GM23248 (cell line): ENCODE data around the gene PRDX3.

ENCODE experiments used
- EZH2 ChIP-seq: fragments of 200-600 bp; sonication (generic); IDR thresholded peaks from 2 replicates; pipeline ENCODE4 v1.6.1; 2018; ENCODE audit warnings: antibody characterized with exemption, mild to moderate bottlenecking; ENCODE audit not compliant: insufficient read depth, poor library complexity, severe bottlenecking
- EZH2phosphoT487 ChIP-seq: fragments of 200-600 bp; sonication (generic); IDR thresholded peaks from 2 replicates; pipeline ENCODE4 v1.6.1; 2018; ENCODE audit warnings: antibody characterized with exemption, moderate library complexity, mild to moderate bottlenecking, low read depth; ENCODE audit not compliant: insufficient read depth

DNA sequence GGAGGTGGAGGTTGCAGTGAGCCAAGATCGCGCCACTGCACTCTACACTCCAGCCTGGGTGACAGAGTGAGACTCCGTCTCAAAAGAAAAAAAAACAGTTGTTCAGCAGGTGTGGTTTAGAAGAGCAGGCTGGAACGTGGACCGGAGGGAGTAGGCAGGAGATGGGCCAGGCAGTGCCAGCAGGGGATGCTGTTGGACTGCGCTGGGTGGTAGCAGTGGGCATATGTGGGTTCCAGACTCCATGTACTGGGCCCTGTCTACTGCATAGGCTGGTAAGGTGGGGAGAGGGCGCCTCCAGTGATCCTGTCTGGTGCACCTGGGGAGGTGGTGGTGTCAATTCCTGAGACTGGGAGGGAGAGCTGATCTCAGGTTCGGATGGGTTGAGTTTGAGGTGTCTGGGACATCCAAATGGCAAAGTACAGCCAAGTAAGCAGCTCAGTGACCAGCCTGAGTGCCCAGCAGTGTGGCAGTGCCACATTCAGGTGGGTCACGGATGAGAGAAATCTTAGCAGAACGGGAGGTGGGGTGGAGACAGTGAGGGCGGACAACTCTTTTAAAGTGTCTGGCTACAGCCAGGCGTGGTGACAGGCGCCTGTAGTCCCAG lies 39.0 kb downstream of the PRDX3 start:
- TF ChIP-seq EZH2phosphoT487, result no peak
- no peak for TF ChIP-seq EZH2
